ENCODE results near the gene RAB8B.
A peak's percentile ranks its signal among the peaks of the same experiment; 100 is the strongest.

The RAB8B gene

DNA sequence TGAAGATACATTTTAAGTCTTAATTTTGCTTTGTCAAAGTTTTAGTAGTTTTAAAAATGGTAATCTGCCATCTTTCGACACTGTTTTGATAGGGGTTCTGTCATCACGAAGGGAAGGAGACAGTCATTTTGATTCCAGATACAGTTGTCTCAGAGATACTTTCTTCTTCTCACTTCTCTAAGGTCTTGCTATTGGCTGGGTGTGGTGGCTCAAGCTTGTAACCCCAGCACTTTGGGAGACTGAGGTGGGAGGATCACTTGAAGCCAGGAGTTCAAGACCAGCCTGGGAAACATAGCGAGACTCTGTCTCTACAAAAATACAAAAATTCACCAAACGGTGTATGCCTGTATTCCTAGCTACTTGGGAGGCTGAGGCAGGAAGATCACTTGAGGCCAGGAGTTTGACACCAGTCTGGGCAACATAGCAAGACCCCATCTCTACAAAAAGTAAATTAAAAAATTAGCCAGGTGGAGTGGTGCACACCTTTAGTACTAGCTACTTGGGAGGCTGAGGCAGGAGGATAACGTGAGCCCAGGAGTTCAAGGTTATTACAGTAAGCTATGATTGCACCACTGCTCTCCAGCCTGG lies 3.3 kb downstream of the RAB8B start:
- Histone ChIP-seq H3K9me3 (ENCODE audit: control insufficient read depth in 1 of 2, low read length in 2 of 2) (no peaks in the 10 kb centered on the region), H3K36me3 (ENCODE audit: control insufficient read depth in 1 of 2, insufficient read depth in 2 of 2, low read length in 2 of 2) (no peaks in the 10 kb centered on the region), H3K27me3 (ENCODE audit: control insufficient read depth in 1 of 2, insufficient read depth in 2 of 2, low read length in 2 of 2) (no peaks in the 10 kb centered on the region), H3K9ac (ENCODE audit: low read depth in 1 of 2, low read length in 2 of 2) (no peak overlapping the region), H3K4me1 (ENCODE audit: control insufficient read depth in 1 of 2, insufficient read depth in 2 of 2, low read length in 2 of 2) (peaks cover 31 to 56% of the 10 kb centered on the region in 2 donors), H3K27ac (ENCODE audit: low read depth, low read length) (no peak overlapping the region), H3K4me3 (ENCODE audit: low read depth in 1 of 2, low read length in 2 of 2) (peak overlapping the region in 1 of 2 donors; percentile 31)

DNA sequence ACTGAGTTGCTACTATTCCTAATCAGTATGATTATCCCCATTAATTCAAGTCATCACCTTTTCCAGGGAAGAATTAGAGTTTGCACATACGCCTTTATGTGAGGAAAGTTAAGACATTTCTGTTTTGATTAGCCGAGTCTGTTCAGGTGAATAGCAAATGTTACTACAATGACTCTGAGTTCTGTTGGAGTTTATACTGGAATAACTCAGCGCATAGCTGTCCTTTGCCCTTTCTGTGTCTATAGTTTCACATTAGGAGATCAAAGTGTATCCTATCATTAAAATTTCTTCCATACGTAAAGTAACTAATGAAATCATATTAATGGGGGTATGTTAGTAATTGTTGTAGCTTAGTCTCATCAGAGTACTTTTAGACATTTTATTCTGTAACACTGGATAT lies 4.9 kb downstream of the RAB8B start:
- H3K27me3 ChIP-seq (ENCODE audit: control insufficient read depth in 1 of 2, insufficient read depth in 2 of 2, low read length in 2 of 2): no peaks in the 10 kb centered on the region
- no peak overlapping the region for H3K27ac ChIP-seq (ENCODE audit: low read depth, low read length)
- H3K4me1 ChIP-seq (ENCODE audit: control insufficient read depth in 1 of 2, insufficient read depth in 2 of 2, low read length in 2 of 2): peaks cover 35 to 59% of the 10 kb centered on the region in 2 donors
- H3K36me3 ChIP-seq (ENCODE audit: control insufficient read depth in 1 of 2, insufficient read depth in 2 of 2, low read length in 2 of 2): no peaks in the 10 kb centered on the region
- H3K9me3 ChIP-seq (ENCODE audit: control insufficient read depth in 1 of 2, low read length in 2 of 2): no peaks in the 10 kb centered on the region
- H3K9ac ChIP-seq (ENCODE audit: low read depth in 1 of 2, low read length in 2 of 2): peak overlapping the region in 1 of 2 donors; percentile 36
- H3K4me3 ChIP-seq (ENCODE audit: low read depth in 1 of 2, low read length in 2 of 2): peak overlapping the region; percentile 37 to 51

DNA sequence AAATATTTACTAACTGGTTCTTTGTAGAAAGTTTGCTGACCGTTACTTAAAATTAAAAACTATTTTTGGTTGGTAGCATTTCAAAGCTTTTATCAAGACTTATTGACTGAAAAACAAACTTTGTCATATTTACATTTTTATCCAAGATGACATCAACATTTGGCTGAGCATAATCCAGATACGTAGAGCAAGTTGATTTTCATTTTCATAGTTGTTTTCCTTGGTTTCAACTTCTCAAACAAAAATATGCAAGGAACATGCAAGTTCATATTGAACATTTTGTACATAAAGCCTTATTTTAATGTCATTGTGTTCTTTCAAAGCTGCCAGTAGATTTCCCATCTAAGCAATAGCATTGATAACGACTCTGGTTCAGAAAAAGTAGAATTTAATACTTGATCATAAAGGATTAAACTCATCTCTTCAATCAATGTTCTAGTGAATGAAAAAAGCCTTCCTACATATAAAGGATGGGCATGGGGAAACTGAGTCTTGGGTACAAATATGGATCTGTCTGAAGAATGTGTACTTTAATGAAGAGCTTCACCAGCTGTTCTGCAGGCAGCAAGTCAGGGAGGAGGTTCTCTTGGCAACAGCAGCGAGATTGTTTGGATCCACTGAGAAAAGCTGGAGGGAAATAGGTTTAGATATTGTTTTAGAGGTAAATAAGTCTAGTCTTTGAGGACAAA lies 5.6 kb downstream of the RAB8B start:
- Histone ChIP-seq H3K4me1 (ENCODE audit: control insufficient read depth in 1 of 2, insufficient read depth in 2 of 2, low read length in 2 of 2) (peaks cover 34 to 62% of the 10 kb centered on the region in 2 donors), H3K9ac (ENCODE audit: low read depth in 1 of 2, low read length in 2 of 2) (no peak overlapping the region), H3K27me3 (ENCODE audit: control insufficient read depth in 1 of 2, insufficient read depth in 2 of 2, low read length in 2 of 2) (no peaks in the 10 kb centered on the region), H3K36me3 (ENCODE audit: control insufficient read depth in 1 of 2, insufficient read depth in 2 of 2, low read length in 2 of 2) (no peaks in the 10 kb centered on the region), H3K9me3 (ENCODE audit: control insufficient read depth in 1 of 2, low read length in 2 of 2) (no peaks in the 10 kb centered on the region), H3K27ac (ENCODE audit: low read depth, low read length) (no peak overlapping the region), H3K4me3 (ENCODE audit: low read depth in 1 of 2, low read length in 2 of 2) (no peak overlapping the region)

DNA sequence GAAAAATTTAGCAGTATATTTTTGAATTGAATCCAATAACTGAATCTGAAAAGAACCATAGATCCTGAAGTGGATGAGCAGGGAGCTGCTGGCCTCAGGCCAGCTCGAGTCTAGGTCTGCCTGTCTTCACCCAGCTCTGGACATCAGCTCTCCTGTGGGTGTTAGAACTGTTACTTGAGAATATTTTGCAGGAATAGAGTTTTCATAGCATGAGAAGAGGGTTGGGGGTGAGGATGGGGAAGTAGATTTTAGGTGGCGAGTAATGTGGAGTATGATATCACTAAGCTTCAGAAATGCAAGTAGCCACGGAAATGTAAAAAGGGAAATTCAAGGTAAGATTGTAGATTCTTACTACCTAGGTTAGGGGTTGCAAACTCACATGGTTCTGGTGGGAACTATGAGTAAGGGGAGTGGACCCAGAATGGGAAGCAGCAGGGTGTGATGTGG lies 6.2 kb downstream of the RAB8B start:
- H3K9me3 ChIP-seq (ENCODE audit: control insufficient read depth in 1 of 2, low read length in 2 of 2): no peaks in the 10 kb centered on the region
- no peaks in the 10 kb centered on the region for H3K36me3 ChIP-seq (ENCODE audit: control insufficient read depth in 1 of 2, insufficient read depth in 2 of 2, low read length in 2 of 2)
- H3K4me1 ChIP-seq (ENCODE audit: control insufficient read depth in 1 of 2, insufficient read depth in 2 of 2, low read length in 2 of 2): peaks cover 29 to 59% of the 10 kb centered on the region in 2 donors
- H3K27ac ChIP-seq (ENCODE audit: low read depth, low read length): peak overlapping the region; percentile 26
- H3K27me3 ChIP-seq (ENCODE audit: control insufficient read depth in 1 of 2, insufficient read depth in 2 of 2, low read length in 2 of 2): no peaks in the 10 kb centered on the region
- no peak overlapping the region for H3K4me3 ChIP-seq (ENCODE audit: low read depth in 1 of 2, low read length in 2 of 2)
- H3K9ac ChIP-seq (ENCODE audit: low read depth in 1 of 2, low read length in 2 of 2): no peak overlapping the region

DNA sequence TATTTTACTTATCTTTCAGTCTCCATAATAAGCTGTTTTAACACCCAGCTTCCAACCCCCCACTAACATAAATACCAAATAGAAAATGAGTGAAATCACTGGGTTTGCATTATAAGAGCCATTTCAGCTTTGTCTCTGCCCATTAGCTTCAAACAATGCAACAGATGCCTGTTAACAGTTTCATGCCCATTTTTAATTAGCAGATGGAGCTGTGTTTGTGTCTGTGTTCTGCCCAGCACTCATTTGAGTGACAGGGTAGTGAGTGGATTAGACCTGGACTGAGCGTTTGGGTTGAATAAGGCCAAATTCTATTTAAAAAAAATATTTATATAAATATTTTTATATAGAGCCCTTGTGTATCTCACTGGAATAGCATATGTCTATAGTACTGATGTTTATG lies 7.4 kb downstream of the RAB8B start:
- no peak overlapping the region for H3K9ac ChIP-seq (ENCODE audit: low read depth in 1 of 2, low read length in 2 of 2)
- no peaks in the 10 kb centered on the region for H3K9me3 ChIP-seq (ENCODE audit: control insufficient read depth in 1 of 2, low read length in 2 of 2)
- no peaks in the 10 kb centered on the region for H3K27me3 ChIP-seq (ENCODE audit: control insufficient read depth in 1 of 2, insufficient read depth in 2 of 2, low read length in 2 of 2)
- H3K4me3 ChIP-seq (ENCODE audit: low read depth in 1 of 2, low read length in 2 of 2): no peak overlapping the region
- no peaks in the 10 kb centered on the region for H3K36me3 ChIP-seq (ENCODE audit: control insufficient read depth in 1 of 2, insufficient read depth in 2 of 2, low read length in 2 of 2)
- peaks cover 27 to 50% of the 10 kb centered on the region in 2 donors for H3K4me1 ChIP-seq (ENCODE audit: control insufficient read depth in 1 of 2, insufficient read depth in 2 of 2, low read length in 2 of 2)
- no peak overlapping the region for H3K27ac ChIP-seq (ENCODE audit: low read depth, low read length)

DNA sequence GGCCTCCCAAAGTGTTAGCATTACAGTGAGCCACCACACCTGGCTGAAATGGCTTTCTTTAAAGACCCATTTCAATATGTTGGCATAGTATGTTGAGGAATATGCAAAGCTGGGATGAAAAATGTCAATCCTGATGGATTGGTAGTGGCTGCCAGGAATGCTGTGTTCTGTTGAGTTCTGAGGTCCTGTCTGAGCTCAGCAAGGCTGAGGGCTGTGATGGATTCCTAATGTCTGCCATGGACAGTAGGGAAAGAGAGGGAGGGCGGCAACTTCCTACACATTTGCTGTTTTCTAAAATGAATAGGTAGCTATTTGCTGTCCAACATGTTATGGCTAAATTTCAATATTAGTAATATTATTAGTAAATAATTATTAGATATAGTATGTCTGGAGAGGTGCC lies 8.2 kb downstream of the RAB8B start:
- H3K27me3 ChIP-seq (ENCODE audit: control insufficient read depth in 1 of 2, insufficient read depth in 2 of 2, low read length in 2 of 2): no peaks in the 10 kb centered on the region
- no peak overlapping the region for H3K27ac ChIP-seq (ENCODE audit: low read depth, low read length)
- peaks cover 25 to 49% of the 10 kb centered on the region in 2 donors for H3K4me1 ChIP-seq (ENCODE audit: control insufficient read depth in 1 of 2, insufficient read depth in 2 of 2, low read length in 2 of 2)
- no peaks in the 10 kb centered on the region for H3K36me3 ChIP-seq (ENCODE audit: control insufficient read depth in 1 of 2, insufficient read depth in 2 of 2, low read length in 2 of 2)
- H3K9ac ChIP-seq (ENCODE audit: low read depth in 1 of 2, low read length in 2 of 2): no peak overlapping the region
- H3K4me3 ChIP-seq (ENCODE audit: low read depth in 1 of 2, low read length in 2 of 2): no peak overlapping the region
- no peaks in the 10 kb centered on the region for H3K9me3 ChIP-seq (ENCODE audit: control insufficient read depth in 1 of 2, low read length in 2 of 2)

DNA sequence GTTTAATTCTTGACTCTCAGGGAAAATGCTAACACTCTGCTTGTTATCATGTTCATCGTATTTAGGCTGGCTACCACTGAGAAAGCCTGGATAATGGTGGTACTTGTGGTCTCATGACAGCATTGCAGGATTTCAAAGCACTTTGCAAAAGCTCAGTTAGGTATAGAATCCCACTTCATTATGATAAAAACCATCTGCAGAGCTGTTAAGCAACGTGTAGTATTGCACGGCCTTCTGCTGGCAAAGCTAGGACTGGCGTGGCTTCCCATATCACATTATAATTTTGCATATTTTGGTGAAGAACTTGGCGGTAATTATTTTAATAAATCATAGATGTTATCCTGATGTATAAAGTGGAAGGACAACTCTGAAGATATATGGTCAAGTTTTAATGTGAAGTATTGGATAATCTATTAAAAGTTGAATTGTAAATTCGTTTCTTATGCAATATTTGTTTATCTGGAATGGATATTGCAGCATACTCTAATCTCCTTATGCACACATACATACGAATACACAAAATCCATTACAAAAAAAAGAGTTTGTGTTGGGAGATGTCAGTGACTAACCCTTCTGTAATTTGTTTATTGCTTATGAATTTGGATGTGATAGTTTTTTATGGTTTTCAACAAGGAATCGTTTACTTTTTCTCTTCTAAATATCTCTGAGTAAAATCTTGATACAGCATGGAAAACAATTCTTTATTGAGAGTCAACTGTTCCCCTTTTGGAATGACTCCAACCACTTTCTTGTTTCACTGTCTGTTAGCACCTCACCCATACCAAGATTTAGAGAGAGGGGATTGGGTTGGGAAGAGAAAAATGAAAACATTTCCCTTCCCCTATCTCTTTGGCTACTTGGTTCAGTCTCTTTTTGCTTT lies 9.2 kb downstream of the RAB8B start:
- Histone ChIP-seq H3K9ac (ENCODE audit: low read depth in 1 of 2, low read length in 2 of 2) (no peak overlapping the region), H3K4me3 (ENCODE audit: low read depth in 1 of 2, low read length in 2 of 2) (no peak overlapping the region), H3K36me3 (ENCODE audit: control insufficient read depth in 1 of 2, insufficient read depth in 2 of 2, low read length in 2 of 2) (no peaks in the 10 kb centered on the region), H3K9me3 (ENCODE audit: control insufficient read depth in 1 of 2, low read length in 2 of 2) (no peaks in the 10 kb centered on the region), H3K27me3 (ENCODE audit: control insufficient read depth in 1 of 2, insufficient read depth in 2 of 2, low read length in 2 of 2) (no peaks in the 10 kb centered on the region), H3K27ac (ENCODE audit: low read depth, low read length) (peak overlapping the region; percentile 4), H3K4me1 (ENCODE audit: control insufficient read depth in 1 of 2, insufficient read depth in 2 of 2, low read length in 2 of 2) (peaks cover 33 to 58% of the 10 kb centered on the region in 2 donors)

DNA sequence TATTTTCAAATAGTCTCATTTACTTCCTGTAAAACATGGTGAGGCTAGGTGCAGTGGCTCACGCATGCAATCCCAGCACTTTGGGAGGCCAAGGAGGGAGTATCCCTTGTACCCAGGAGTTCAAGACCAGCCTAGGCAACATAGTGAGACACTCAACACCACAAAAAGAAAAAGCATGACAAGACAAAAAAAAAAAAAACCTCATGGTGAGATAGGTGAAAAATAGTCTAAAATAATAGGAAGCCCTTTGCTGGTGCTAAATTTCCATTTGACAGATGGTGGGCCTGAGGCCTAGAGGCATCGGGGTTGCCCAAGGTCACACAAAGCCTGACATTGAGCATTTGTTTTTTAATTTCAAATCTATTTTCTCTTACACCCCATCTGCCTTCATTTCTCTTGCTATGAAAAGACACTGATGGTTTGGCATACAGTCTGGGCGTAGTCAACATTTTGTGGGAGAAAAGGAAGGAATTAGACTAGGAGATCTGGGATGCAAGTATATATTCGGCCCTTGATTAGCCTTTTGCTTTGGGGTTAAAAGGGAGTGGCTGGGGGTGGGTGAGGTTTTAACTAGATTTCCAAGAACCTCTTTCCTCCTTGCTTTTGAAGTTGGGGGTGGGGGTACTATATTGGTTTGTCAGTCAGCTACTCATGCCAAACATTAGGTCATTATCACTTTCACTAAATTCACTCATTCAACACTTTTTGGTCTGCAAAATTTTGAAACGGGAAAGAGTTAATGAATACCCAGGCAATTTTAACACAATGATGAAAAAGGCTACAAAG lies 11.3 kb downstream of the RAB8B start:
- Histone ChIP-seq H3K27ac (ENCODE audit: low read depth, low read length) (no peak overlapping the region), H3K27me3 (ENCODE audit: control insufficient read depth in 1 of 2, insufficient read depth in 2 of 2, low read length in 2 of 2) (no peaks in the 10 kb centered on the region), H3K9ac (ENCODE audit: low read depth in 1 of 2, low read length in 2 of 2) (no peak overlapping the region), H3K4me1 (ENCODE audit: control insufficient read depth in 1 of 2, insufficient read depth in 2 of 2, low read length in 2 of 2) (peaks cover 31 to 46% of the 10 kb centered on the region in 2 donors), H3K9me3 (ENCODE audit: control insufficient read depth in 1 of 2, low read length in 2 of 2) (no peaks in the 10 kb centered on the region), H3K4me3 (ENCODE audit: low read depth in 1 of 2, low read length in 2 of 2) (no peak overlapping the region), H3K36me3 (ENCODE audit: control insufficient read depth in 1 of 2, insufficient read depth in 2 of 2, low read length in 2 of 2) (no peaks in the 10 kb centered on the region)

DNA sequence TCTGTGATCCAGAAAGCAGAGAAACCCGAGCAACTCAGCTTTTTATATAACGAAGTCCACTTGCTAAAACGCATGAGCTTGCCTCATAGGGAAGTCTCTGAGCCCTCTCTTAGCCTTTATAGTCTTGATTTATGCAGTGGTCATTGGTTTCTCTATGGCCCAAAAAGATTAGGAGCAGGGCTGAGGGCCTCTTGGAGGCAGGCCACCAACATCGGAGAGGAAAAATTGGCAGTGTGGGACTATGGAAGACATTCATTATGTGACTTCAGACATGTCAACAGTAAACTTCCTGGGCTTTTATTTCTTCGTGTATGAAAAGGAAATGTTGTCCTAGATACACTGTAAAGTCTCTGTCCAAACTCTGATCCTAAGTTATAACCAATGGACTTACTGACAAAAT lies 13.5 kb downstream of the RAB8B start:
- H3K27ac ChIP-seq (ENCODE audit: low read depth, low read length): peak overlapping the region; percentile 5
- no peaks in the 10 kb centered on the region for H3K9me3 ChIP-seq (ENCODE audit: control insufficient read depth in 1 of 2, low read length in 2 of 2)
- no peak overlapping the region for H3K4me3 ChIP-seq (ENCODE audit: low read depth in 1 of 2, low read length in 2 of 2)
- no peaks in the 10 kb centered on the region for H3K27me3 ChIP-seq (ENCODE audit: control insufficient read depth in 1 of 2, insufficient read depth in 2 of 2, low read length in 2 of 2)
- no peak overlapping the region for H3K9ac ChIP-seq (ENCODE audit: low read depth in 1 of 2, low read length in 2 of 2)
- peaks cover 21 to 42% of the 10 kb centered on the region in 2 donors for H3K4me1 ChIP-seq (ENCODE audit: control insufficient read depth in 1 of 2, insufficient read depth in 2 of 2, low read length in 2 of 2)
- no peaks in the 10 kb centered on the region for H3K36me3 ChIP-seq (ENCODE audit: control insufficient read depth in 1 of 2, insufficient read depth in 2 of 2, low read length in 2 of 2)

All from duodenal mucosa (tissue), 2 donors.